ENCODE data around the gene KLHL40.

KLHL40 gene

DNA sequence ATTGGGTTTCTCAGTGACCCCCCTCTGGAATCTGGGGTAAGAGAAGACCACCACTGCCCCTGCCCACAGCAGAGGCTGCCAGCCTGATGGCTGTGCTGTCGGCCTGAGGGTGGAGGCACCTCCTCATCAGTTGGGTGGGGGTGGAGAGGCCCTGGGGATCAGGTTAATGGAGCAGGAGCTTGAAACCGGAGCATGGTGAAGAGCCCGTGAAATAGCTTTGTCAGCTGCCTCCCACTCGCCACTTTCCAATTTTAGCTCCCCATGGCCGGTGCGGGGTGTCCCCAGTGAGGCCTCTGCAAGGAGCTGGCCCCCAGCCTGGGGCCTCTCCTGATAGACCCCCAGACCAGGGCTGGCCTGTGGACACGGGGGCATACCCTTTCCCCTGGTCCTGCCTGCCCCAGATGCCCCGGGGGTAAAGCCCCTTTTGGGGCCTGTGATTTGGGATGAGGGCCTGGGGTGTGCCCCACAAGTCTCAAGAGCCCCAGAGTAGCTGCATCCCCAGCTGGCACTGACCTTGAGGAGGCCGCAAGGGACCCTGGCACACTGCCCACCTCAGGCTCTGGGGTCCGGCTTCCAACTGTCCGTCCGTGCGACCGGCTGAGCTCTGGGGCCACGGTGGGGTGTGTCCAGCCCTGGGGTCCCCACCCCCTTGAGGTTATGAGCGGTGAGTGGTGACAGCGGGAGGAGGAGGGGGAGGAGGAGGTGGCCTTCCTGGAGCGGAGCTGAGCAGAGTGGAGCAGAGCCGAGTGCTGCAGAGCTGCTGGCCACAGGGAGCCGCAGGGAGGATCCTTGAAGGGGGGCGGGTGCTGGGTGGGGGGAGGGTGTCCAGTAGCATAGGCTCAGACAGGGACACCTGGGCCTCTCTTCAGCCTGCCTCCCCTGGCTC, 17.0 kb downstream of the KLHL40 start, which contains the start of gene HHATL:
TSS of gene HHATL (minus strand) at position 733 of the 886 bp plus-strand sequence. CDS start 1,972 bp downstream, outside the sequence.
- no peak for DNase-seq (ENCODE audit: low read depth in 1 of 2, low spot score in 1 of 2)

DNA sequence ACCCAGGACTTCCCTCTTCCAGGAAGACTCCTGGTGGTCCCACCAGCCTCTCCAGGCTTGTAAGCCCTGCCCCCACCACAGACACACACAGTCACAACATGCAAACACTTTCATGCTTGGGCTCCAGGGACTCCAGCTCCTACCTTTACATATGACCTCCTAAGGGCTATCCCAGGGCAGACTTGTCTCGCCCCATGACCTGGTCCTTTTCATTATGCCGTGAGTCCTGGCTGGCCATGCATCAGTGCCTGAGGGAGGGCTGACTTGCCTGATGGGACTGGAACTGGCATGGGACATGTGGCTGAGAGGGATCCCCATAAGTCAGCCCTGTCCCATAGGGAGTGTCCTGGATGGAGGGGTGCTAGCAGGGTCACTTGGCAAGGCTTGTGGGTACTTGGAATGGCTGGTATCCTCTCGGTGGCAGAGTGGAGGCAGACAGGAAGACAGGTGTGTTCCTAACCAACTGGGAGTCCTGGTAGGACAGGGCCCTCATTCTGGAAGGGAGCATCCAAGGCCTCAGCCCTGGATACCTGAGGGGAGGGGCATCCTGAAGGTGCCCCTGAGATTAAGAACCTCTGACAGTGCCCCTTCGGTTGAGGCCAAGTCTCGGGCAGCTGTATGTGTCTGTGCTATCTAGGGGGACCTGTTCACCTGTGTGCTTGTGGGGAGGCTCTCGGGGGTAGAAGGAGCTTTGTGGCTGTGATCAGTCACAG, 17.8 kb downstream of the KLHL40 start:
- no peak for DNase-seq (ENCODE audit: low read depth in 1 of 2, low spot score in 1 of 2)

DNA sequence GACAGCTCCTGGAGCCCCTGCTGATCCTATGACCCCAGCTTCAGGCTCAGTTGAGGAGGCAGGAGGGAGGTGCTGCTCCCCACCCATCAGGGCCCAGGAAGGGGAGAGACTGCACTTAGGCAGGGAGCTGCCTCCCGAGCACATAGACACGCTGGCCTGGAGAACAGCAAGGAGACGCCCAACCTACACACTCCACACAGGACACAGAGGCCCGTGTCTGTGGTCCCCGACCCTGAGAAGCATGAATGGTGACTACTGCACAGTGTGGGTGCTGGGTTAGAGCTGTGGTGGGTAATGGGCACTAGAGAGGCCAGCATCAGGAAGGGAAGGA, 18.3 kb downstream of the KLHL40 start:
- no peak for DNase-seq (ENCODE audit: low read depth in 1 of 2, low spot score in 1 of 2)

DNA sequence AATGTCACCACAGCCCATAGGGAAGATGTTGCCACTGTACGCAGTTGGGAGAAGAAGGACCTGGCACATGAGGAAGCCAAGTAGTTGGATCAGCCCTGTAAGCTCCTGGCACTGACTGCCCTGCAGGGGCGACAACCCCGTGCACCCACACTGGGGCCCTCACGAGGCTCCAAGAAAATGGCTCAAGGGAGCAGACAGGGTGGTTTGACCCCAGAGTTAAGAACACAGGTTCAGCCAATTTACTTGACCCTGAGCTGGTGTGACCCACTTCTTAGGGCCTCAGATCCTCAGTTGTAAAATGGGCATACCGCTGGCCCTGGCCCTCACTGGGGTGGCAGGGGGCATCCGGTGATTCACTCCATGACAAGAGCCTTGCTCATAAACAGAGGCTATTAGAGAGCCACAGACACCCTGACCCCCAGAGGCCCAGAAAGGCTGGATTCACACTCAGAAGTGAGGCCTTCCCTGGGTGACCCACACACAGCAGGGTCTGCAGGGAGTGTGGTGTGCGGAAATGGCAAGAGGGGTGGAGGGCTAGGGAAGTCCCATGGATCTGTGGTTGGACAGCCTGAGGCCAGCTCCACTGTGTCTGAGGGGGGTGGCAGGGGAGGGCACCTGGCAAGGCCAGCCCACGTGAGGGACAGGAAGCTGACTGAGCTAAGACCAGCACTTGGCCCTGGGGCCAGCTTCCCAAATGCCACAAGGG, 19.0 kb downstream of the KLHL40 start:
- no peak for DNase-seq (ENCODE audit: low read depth in 1 of 2, low spot score in 1 of 2)

DNA sequence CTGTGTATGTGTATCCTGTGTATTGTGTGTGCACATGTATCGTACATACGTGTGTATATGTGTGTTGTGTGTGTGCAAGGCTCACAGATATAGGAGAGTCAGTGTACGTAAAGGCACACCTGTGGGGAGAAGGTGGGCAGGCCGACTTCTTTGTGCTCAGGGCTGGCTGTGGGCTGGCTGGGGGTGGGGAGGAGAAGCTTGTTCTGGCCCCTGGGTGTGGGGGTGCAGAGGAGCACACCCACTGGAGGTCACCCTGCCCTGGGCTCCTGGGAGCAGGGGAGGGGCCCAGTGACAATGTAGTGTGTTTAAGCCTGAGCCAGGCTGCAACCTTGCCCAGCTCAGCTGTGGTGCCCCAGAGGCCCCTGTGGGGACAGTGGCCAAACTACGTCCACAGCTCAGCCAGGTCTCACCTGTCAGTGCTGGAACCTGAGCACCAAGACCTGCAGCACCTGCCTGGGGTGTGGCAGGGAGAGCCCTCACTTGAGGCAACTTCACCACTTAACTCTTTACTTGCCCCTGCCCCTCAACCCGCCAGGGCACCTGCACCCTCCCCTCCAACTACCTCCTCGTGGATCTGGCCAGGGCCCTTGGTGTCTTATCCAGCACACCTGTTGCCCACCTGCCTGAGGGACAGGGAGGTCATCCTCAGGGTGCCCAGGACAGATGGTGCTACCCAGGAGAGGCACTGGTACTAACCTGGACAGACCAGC, 19.9 kb downstream of the KLHL40 start:
- DNase-seq (ENCODE audit: low read depth in 1 of 2, low spot score in 1 of 2), result no peak

DNA sequence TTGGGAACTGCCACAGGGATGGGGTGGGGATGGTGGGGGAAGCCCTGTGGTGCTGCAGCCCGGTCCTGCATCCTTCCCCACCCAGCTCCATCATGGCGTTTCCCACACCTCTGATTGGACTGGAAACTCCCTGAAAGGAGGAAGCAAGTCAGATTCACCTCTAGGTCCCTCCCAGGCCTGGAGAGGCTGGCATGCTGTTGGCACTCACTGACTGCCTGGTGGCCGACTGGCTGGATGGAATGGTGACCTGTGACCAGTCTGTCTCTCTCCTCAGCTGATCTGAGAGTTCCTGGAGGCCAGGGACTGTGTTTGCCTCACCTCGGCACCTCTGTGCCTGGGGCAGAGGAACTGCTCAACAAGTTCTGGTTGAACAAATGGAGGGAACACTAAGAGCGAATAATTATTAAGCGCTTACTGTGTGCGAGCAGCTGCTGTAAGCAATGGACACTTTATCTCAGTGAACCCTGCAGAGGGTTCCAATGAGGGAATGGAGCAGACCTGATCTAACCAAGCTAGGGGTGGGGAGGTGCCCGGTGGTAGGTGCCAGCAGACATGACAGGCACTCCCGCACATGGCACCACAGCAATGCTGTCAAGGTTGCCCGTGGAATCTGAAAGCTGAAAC, 20.7 kb downstream of the KLHL40 start:
- no peak for DNase-seq (ENCODE audit: low read depth in 1 of 2, low spot score in 1 of 2)

DNA sequence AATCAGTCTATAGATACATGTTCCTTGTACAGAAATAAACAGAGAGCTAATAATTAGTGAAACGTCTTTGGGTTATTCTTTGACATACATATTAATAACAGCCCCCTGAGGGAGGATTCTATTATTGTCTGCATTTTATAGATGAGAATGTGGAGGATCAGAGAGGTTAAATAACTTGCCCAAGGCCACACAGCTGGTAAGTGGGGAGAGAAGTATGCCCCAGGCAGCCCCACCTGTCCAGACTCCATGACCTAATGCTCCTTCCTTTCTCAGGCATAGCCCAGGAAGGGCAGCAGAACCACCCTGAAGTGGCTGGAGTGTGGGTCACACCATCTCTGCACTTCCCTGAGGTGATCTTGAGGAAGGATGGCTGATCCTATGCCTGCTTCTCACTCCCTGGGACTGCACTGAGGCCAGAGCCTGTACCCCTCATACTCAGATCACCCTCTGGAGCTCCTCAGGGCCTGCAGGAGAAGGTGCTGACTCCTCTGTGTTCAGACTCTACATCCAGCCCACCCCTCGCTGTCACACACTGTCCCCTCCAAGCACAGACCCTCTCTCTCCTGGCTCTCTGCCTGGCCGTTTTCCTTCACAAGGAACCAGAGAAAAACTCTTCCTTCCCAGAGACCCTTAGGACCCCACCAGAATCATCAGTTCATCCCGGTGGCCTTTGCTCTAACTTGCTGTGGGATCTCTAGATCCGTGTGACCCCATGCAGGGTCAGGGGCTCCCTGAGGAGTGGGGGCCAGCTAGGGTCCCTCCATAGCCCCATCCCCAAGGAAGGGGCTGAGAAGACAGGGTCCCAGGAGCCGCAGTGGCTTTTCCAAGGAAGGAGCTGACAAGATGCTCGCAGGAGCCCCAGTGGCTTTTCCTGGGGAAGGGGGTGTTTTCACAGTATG, 21.6 kb downstream of the KLHL40 start:
- DNase-seq (ENCODE audit: low read depth in 1 of 2, low spot score in 1 of 2), result no peak

DNA sequence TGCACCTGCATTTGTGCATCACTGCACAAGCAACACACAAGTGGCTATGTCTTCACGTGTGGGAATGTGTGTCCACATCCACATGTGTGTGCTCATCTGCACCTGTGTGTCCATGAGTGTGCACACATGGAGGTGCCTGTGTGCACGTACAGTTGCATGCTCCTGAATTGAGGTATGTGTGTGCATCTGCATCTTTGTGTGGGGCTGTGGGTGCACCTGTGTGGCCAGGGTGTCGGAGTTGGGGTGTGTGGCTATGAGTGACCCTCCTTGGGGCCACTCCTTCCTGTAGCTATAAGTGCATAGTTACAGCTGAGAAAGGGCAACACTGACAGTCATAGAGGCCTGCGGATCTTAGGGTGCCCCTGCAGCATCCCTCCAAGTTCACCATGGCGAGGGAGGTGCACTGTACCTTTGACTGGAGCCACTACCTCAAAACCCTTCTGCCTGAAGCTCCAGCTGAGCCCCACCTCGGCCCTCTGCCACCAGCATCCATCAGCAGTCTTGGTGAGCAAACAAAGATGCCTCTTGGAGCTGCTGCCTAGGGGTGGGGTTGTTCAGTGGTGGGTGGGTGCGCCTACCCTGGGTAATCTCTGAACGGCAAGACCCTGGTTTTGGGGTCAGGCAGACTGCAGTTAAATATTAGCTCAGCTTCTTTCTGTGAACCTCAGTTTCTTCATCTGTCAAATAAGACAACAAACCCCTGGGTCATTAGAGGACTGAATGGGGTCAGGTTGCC, 22.5 kb downstream of the KLHL40 start:
- no peak for DNase-seq (ENCODE audit: low read depth in 1 of 2, low spot score in 1 of 2)

DNA sequence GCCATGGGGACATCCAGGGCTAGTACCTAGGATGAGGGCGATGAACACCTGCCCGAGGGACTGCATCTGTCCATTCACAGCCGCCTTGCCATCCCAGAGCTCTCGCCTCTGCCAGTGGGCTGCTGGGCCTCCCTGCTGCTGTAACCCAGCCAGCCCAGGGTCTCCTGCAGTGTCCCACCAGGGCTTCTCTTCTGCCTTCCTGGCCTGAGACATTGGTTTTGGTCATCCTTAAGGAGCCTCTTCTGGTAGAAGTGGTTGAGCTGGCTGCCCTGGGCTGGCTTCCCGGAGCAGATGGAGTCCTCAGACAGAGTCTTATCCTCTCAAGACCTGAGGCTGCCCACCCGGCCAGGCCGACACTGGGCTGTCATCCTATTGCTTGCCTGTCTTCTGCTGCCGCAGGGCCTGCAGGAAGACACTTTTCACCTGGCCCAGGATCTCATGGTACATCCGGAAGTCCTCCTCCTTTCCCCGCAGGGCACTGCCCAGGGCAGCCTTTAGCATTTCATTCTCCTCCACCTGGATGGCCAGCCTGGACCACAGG, 23.3 kb downstream of the KLHL40 start:
- DNase-seq (ENCODE audit: low read depth in 1 of 2, low spot score in 1 of 2), result no peak

DNA sequence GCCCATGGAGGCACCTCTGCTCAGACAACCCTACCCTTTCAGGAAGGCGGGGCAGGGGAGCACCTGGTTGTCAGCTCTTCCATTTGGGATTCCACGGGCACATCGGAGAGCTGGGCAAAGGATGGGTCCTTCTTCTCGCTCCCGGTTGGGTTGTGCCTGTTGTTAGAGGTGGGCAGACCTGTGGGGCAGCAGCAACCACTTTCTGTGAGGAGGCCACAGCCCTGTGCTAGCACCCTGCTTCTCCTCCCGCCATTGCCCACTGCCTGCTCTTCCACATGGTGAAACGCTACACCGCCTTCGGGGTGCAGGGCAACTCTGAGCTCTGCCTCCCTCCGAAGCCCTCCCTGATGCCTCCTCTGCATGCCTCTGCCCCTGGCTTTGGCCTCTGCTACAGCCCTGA, 24.3 kb downstream of the KLHL40 start:
- DNase-seq (ENCODE audit: low read depth in 1 of 2, low spot score in 1 of 2), result no peak

DNA sequence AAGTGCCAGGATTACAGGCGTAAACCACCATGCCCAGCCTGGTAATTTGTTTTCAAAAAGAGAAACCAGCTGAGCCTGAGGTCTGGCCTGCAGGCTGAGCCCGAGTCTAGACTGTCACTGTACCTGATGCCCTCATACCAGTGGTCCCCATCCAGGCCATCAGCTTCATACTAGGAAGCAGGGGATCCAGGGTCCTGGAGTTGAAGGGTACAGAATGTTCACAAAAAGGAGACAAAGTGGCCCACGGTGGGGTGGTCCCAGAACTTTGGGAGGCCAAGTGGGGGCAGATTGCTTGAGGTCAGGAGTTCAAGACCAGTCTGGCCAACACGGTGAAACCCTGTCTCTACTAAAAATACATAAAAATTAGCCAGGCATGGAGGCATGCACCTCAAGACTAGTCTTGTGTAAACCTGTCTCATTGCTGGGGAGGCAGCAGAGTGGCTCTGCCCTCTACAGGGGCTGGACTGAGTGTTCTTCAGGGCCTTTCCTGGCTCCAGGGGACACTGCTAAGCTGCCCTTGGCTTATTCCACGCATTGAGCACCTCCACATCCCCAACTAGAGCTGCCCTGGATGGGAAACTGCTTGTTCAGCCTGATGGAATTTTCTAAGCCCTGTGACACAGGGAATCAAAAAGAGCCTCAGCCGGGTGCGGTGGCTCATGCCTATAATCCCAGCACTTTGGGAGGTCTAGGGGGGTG, 25.1 kb downstream of the KLHL40 start:
- no peak for DNase-seq (ENCODE audit: low read depth in 1 of 2, low spot score in 1 of 2)

DNA sequence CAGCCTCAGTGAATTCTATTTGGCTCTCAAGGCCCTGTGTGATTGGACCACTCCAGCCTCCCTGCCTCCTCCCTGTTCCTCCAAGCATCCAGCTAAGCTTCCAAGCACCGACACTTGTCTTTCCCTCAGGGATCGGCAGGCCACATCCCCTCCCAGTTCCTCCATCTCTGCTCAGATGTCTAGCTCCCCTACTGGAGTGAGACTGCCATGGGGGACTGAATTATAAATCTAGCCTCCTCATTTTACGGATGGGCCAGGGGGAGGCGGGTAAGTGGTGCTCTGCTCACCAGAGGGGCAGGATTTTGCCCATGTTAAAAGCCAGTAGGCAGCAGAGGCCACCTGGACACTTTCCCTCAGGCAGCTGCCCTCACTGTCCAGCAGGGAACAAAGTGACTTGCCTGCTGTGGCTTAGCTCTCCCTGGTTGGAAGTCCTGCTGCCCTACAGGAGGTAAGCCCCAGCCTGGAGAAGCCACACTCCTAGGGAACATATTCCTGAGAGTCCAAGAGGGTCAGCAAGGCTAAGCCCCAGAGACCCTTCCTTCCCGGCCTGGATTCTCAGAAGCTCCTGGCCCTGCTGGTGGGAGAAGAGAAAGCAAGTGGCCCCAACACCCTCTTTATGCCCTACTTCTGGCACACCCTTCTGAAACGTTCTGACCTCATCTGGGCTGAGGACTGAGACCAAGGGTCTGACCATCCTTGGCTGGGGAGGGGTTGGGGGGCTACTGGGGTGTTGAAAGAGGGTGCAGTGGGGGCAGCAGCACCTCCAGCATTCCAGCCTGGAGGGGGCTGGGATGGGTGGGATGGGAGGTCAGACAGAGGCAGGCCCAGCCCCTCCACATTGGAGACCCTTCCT, 26.4 kb downstream of the KLHL40 start:
- no peak for DNase-seq (ENCODE audit: low read depth in 1 of 2, low spot score in 1 of 2)

DNA sequence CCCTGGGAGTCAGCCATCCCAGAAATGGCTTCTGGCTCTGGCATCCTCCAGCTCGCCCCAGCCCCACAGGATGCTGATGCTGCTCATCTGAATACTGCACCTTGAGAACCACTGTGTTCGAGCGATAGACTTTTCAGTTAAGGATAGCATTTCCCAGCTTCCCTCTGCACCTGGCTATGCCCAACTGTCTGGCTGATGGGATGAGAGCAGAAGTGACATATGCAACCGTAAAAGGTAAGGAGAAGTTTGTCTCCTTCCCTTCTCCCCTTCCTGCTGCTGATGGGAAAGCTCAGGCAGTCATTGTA, 27.0 kb downstream of the KLHL40 start:
- no peak for DNase-seq (ENCODE audit: low read depth in 1 of 2, low spot score in 1 of 2)

DNA sequence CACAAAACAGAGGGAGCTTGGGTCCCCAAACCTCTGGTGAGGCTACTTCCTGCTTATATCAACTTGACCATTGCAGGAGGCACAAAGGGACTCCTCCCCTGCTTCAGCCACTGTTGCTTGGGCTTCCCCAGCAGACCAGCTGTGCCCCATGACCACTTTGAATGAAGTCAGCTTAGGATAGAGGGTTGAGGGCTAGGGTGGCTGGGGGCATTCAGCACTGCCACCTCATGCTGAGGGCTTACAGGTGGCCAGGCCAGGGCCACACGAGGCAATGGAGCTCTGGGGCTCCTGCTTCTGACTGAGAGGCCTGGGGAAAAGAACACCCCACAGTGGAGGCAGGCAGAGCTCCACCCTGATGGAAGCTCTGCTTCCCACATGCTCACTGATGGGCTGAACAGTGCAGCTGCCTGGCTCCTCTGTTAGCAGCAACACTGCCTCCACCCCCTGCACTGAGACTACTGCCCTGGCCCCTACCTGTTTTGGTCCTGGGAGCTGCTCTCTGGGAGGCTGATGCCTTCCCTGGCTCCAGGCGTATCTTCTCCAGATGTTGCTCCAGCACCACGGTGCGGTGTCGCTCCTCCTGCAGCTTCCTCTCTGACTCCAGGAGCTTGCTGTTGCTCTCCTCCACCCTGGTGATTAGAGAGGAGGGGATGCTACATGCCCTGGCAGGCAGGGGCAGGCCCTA, 27.5 kb downstream of the KLHL40 start:
- no peak for DNase-seq (ENCODE audit: low read depth in 1 of 2, low spot score in 1 of 2)

DNA sequence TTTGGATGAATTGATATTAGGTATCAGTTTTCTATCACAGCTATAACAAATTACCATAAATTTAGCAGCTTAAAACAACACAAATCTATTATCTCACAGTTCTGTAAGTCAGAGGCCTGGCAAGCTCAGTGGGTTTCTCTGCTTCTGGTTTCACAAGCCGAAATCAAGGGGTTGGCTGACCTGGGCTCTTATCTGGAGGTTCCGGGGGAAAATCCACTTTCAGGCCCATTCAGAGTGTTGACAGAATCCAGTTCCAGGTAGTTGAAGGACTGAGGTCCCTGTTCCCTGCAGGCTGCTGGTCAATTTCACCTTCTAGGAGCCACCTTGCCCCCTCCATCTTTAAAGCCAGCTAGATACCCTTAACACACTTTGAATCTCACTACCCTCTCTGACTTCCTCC, 28.4 kb downstream of the KLHL40 start:
- no peak for DNase-seq (ENCODE audit: low read depth in 1 of 2, low spot score in 1 of 2)

DNA sequence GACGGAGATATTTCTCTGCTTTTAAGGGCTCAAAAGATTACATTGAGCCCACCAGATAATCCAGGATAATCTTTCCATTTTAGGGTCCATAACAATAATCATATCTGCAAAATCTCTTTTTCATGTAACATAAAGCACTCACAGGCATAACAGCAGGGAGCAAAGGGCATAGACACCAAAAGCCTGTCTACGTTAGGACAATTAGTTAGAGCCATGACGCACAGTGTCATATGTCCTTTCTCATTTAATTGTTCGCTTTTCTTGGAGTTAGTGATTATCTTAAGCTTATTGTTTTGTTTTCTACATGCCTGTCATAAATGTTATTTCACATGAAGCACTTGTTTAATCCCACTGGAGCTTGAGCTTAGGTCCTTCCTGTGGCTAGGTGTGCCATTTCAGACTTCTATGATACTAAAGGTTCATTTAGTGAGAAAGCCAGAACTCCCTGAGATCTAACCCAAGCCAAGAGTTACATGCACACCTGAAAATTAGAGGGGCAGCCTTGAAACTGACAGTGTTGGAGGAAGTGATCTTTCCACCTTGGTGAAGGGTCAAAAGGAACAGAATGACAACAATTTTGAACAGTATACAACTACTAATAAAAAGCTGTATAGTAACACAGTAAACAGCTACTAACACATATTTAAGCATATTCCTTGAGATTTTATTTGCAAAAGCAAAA, 29.0 kb downstream of the KLHL40 start:
- DNase-seq (ENCODE audit: low read depth in 1 of 2, low spot score in 1 of 2), result no peak
